Measurements from ENCODE around the gene CD164L2.

CD164L2 gene

GRCh38 chr1:27360159-27361043 lies 22.7 kb downstream of the CD164L2 start:
- CTCF ChIA-PET: interaction anchor here (0.6 to 1.6 kb wide), 3 partner anchors 32 to 62 kb away, joined by 3 to 4 read pairs (median 3); no protein-coding TSS in a partner anchor
- Histone ChIP-seq H3K4me1 (ENCODE audit: control insufficient read depth, insufficient read depth, low read length) (no peaks in the 10 kb centered on the region), H3K4me3 (ENCODE audit: low read depth, low read length) (no peak overlapping the region), H3K9me3 (ENCODE audit: control insufficient read depth, insufficient read depth, low read depth, low read length) (no peaks in the 10 kb centered on the region), H3K36me3 (ENCODE audit: control insufficient read depth in 2 of 2, insufficient read depth in 1 of 2, low read length in 2 of 2) (peaks cover 0 to 57% of the 10 kb centered on the region in 2 experiments; a peak in 1 of 3 replicates), H3K27ac (ENCODE audit: extremely low read depth, low read depth, low read length) (no peak overlapping the region)
- POLR2A ChIA-PET: no interaction called here
- TF ChIP-seq KLF9 (tag by site-specific recombination; IDR thresholded peaks at IDR 0.05; ENCODE audit: low read depth) (0 out of 2 replicates have a peak, but pooled peaks have one; percentile 19), EGR2 (tag by site-specific recombination; IDR thresholded peaks at IDR 0.05; ENCODE audit: low read depth) (peak; percentile 50; the same call in 1 of the 2 replicates), ZFHX2 (tag by site-specific recombination; conservative IDR thresholded peaks at IDR 0.05) (peak; percentile 59), SCRT2 (tag by site-specific recombination; IDR thresholded peaks at IDR 0.05) (no peak), SP2 (tag by site-specific recombination; IDR thresholded peaks at IDR 0.05) (0 out of 2 replicates have a peak, but pooled peaks have one; percentile 11), KLF8 (tag by site-specific recombination; IDR thresholded peaks at IDR 0.05) (peak; percentile 42; the same call in 1 of the 2 replicates)

GRCh38 chr1:27359822-27360158 lies 23.3 kb downstream of the CD164L2 start:
- Histone ChIP-seq H3K9me3 (ENCODE audit: control insufficient read depth, insufficient read depth, low read depth, low read length) (no peaks in the 10 kb centered on the region), H3K36me3 (ENCODE audit: control insufficient read depth in 2 of 2, insufficient read depth in 1 of 2, low read length in 2 of 2) (peaks cover 0 to 61% of the 10 kb centered on the region in 2 experiments; a peak in 1 of 3 replicates), H3K27ac (ENCODE audit: extremely low read depth, low read depth, low read length) (no peak overlapping the region), H3K4me3 (ENCODE audit: low read depth, low read length) (no peak overlapping the region), H3K4me1 (ENCODE audit: control insufficient read depth, insufficient read depth, low read length) (no peaks in the 10 kb centered on the region)
- ChIA-PET CTCF (interaction anchor here (0.6 to 1.6 kb wide), 2 partner anchors 35 to 61 kb away, joined by 3 to 4 read pairs; no protein-coding TSS in a partner anchor), POLR2A (no interaction called here)
- TF ChIP-seq EGR2 (tag by site-specific recombination; IDR thresholded peaks at IDR 0.05; ENCODE audit: low read depth): peak; percentile 60
- TF ChIP-seq ZFHX2 (tag by site-specific recombination; conservative IDR thresholded peaks at IDR 0.05): peak; percentile 43
- TF ChIP-seq HOXD13 (CRISPR knock-in tag; IDR thresholded peaks at IDR 0.05; ENCODE audit: borderline replicate concordance): no peak
- TF ChIP-seq KLF1 (tag by site-specific recombination; IDR thresholded peaks at IDR 0.05): 0 out of 2 replicates have a peak, but pooled peaks have one; percentile 30

- H3K9me3 ChIP-seq (ENCODE audit: control insufficient read depth, insufficient read depth, low read depth, low read length): no peaks in the 10 kb centered on the region
- POLR2A ChIA-PET: interaction anchor here (4.4 kb wide), 1 partner anchor 7 kb away, joined by 23 read pairs; the partner anchor contains the start of gene MAP3K6
- H3K27ac ChIP-seq (ENCODE audit: extremely low read depth, low read depth, low read length): no peak overlapping the region
- CTCF ChIA-PET: interaction anchor here (0.6 to 7.8 kb wide), 12 partner anchors 8 to 310 kb away, joined by 4 to 84 read pairs (median 14); partner anchors contain the start of genes MAP3K6 and SYTL1
- no peaks in the 10 kb centered on the region for H3K4me1 ChIP-seq (ENCODE audit: control insufficient read depth, insufficient read depth, low read length)
- no peak overlapping the region for H3K4me3 ChIP-seq (ENCODE audit: low read depth, low read length)
- H3K36me3 ChIP-seq (ENCODE audit: control insufficient read depth in 2 of 2, insufficient read depth in 1 of 2, low read length in 2 of 2): peaks cover 0 to 57% of the 10 kb centered on the region in 2 experiments; a peak in 1 of 3 replicates
- no peak for TF ChIP-seq ZNF529 (tag by site-specific recombination; IDR thresholded peaks at IDR 0.05; ENCODE audit: insufficient replicate concordance)
- no peak for TF ChIP-seq ZNF48 (tag by site-specific recombination; IDR thresholded peaks at IDR 0.05)
- no peak for TF ChIP-seq BCL6B (tag by site-specific recombination; IDR thresholded peaks at IDR 0.05)
- TF ChIP-seq ZNF19 (tag by site-specific recombination; IDR thresholded peaks at IDR 0.05; ENCODE audit: low read depth): no peak
- no peak for TF ChIP-seq ZNF707 (tag by site-specific recombination; IDR thresholded peaks at IDR 0.05)
- TF ChIP-seq ZNF148 (tag by site-specific recombination; IDR thresholded peaks at IDR 0.05; ENCODE audit: borderline replicate concordance): no peak
- no peak for TF ChIP-seq ZNF138 (tag by site-specific recombination; IDR thresholded peaks at IDR 0.05; ENCODE audit: borderline replicate concordance)
- TF ChIP-seq ZBTB6 (tag by site-specific recombination; IDR thresholded peaks at IDR 0.05): peak; percentile 94
- no peak for TF ChIP-seq ZNF701 (tag by site-specific recombination; IDR thresholded peaks at IDR 0.05)
- no peak for TF ChIP-seq ZFP69B (tag by site-specific recombination; IDR thresholded peaks at IDR 0.05)
- no peak for TF ChIP-seq ZIC2 (tag by site-specific recombination; IDR thresholded peaks at IDR 0.05)
- no peak for TF ChIP-seq ZNF830 (tag by site-specific recombination; IDR thresholded peaks at IDR 0.05; ENCODE audit: low read depth)
- TF ChIP-seq ZNF10 (tag by site-specific recombination; IDR thresholded peaks at IDR 0.05): peak; percentile 58; the same call in 1 of the 2 replicates
- TF ChIP-seq ZNF610 (tag by site-specific recombination; IDR thresholded peaks at IDR 0.05; ENCODE audit: borderline replicate concordance): no peak
- no peak for TF ChIP-seq ATF2 (tag by site-specific recombination; IDR thresholded peaks at IDR 0.05; ENCODE audit: low read depth)
- TF ChIP-seq ZNF600 (tag by site-specific recombination; IDR thresholded peaks at IDR 0.05): peak; percentile 98
These were observed 24.2 kb downstream of the CD164L2 start for GRCh38 chr1:27358928-27359313.

All from HEK293 (cell line).